A172 (cell line): ENCODE results near the gene FOXP1. TPM values are rescaled to one million over a fixed set of nuclear protein-coding genes. Genes with fewer than 3 reads are reported as not detected.
"Not testable (repeated sequence)": the region's sequence is repeated elsewhere in the genome, so short reads cannot be mapped to it uniquely, and the experiment has no call there.

Source experiments
- DNase-seq: peaks from one replicate; pipeline ENCODE4 v3.0.0-alpha.2; 2015; ENCODE audit warnings: low spot score
- total RNA-seq: library from RNA; depleted of rRNA; stranded (reverse); fragments of >200 nt; shearing (Covaris generic); gene quantifications from 2 replicates; pipeline ENCODE4 v1.2.3, GENCODE V29; 2014

Gene FOXP1
- total RNA-seq, 1 experiment from 2014 or later = 10.3 TPM

GRCh38 chr3:71530903-71531530, 52.5 kb downstream of the FOXP1 start:
- no peak for DNase-seq

GRCh38 chr3:71528816-71529215, 54.7 kb downstream of the FOXP1 start:
- no peak for DNase-seq

GRCh38 chr3:71526448-71526847, 57.1 kb downstream of the FOXP1 start:
- DNase-seq = not testable (repeated sequence)

GRCh38 chr3:71525391-71525790, 58.1 kb downstream of the FOXP1 start:
- DNase-seq = no peak

GRCh38 chr3:71524672-71525071, 58.9 kb downstream of the FOXP1 start:
- no peak for DNase-seq

- no peak for DNase-seq
Measured at GRCh38 chr3:71523628-71524027, 59.9 kb downstream of the FOXP1 start.

GRCh38 chr3:71521940-71522876, 61.3 kb downstream of the FOXP1 start:
- DNase-seq = no peak

- no peak for DNase-seq
Measured at GRCh38 chr3:71521021-71521352, 62.5 kb downstream of the FOXP1 start.

- no peak for DNase-seq
Measured at GRCh38 chr3:71520161-71521020, 63.1 kb downstream of the FOXP1 start.

- DNase-seq = no peak
Measured at GRCh38 chr3:71518089-71518488, 65.4 kb downstream of the FOXP1 start.

GRCh38 chr3:71517271-71517791, 66.2 kb downstream of the FOXP1 start:
- no peak for DNase-seq

GRCh38 chr3:71515636-71516365, 67.7 kb downstream of the FOXP1 start:
- no peak for DNase-seq

GRCh38 chr3:71514621-71515020, 68.9 kb downstream of the FOXP1 start:
- peak; percentile 37 for DNase-seq

- no peak for DNase-seq
Measured at GRCh38 chr3:71513515-71513914, 70.0 kb downstream of the FOXP1 start.

- DNase-seq = no peak
Measured at GRCh38 chr3:71513081-71513480, 70.4 kb downstream of the FOXP1 start.

- DNase-seq = no peak
Measured at GRCh38 chr3:71512544-71512943, 71.0 kb downstream of the FOXP1 start.

GRCh38 chr3:71512000-71512399, 71.5 kb downstream of the FOXP1 start:
- DNase-seq = no peak

GRCh38 chr3:71511446-71511845, 72.1 kb downstream of the FOXP1 start:
- no peak for DNase-seq

- peak; percentile 87 for DNase-seq
Measured at GRCh38 chr3:71511037-71511436, 72.5 kb downstream of the FOXP1 start.

GRCh38 chr3:71510510-71510909, 73.0 kb downstream of the FOXP1 start:
- DNase-seq = peak; percentile 71

GRCh38 chr3:71509066-71509465, 74.5 kb downstream of the FOXP1 start:
- DNase-seq = no peak
